NCI-H1930 (cell line): ENCODE measurements around the gene NDUFB3.

Experiments used
- DNase-seq, 2 experiments: peaks; one replicate each; lab custom pipeline; 2025; lab: John Stamatoyannopoulos, UW

NDUFB3 gene

DNA sequence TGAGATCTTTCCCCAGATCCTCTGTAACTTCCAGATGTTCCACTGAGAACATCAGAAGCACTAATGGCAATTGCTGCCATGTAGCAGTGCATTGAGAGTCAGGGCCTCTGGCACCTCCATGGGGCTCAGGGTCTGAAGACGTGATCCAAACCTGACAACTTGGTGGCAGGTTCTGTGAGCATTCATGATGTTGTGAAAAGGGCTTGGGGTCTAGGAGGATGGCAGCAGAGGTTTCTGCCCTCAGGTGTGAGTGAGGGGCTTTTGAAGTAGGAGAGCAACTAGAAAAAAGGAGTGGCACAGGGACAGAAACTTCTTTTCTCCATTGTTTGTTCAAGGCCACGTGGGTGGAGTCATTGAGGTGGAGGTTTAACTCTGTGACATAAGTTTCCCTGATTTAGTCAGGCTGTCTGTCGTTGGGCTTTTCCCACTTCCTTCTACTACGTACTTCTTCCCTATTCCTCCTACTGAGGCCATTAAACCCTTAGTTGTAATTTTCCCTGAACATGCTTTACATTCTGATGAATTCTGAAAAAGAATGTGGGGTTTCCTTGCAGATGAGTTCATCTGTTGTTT, 57.2 kb downstream of the NDUFB3 start:
- DNase-seq = no peak

DNA sequence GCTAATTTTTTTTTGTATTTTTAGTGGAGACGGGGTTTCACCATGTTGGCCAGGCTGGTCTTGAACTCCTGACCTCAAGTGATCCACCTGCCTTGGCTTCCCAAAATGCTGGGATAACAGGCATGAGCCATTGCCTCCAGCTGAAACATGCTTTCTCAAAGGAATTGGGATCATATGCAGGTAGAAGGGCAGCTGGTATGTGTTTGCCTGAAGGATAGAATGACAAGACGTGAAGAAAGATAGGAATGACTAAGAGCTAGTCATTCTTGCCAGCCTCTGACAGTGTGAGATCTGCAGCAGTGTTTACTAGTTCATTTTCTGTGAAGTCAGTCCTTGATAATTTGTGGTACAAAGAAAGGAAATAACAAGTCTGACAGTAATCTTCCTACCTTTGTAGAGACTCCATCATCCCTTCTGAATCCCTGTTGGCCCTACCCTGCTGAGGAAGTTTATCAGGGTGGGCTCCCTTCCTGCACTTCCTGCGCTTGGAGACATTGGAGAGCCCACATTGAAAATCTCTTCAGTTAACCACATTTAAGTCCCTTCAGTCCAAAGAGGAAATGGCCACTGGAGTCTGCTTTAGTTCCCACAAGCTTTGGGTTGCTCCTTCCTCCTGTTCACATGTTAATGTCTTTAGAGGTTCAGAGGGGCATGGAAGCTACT, 58.9 kb downstream of the NDUFB3 start:
- DNase-seq = no peak

DNA sequence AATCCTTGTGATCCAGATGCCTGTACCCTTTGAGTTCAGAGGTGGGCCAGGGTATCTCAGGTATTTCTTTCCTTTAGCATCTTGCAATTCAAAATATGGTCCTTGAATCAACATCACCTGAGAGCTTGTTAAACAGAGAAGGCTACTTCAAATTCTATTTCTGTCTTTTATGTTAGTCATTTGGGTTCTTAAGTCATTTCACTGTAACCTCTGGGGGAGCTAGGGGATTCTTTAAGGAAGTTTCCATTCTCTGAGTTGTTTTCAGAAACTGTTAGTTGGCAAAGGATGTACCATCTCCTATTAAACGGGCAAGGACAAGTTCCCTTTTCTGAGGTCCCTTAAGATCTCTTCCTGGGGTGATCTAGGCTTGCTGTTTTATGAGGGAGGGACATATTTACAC, 60.7 kb downstream of the NDUFB3 start:
- DNase-seq = no peak
